ENCODE measurements around the gene VPS26C.

The VPS26C gene

GRCh38 chr21:37186983-37187382 lies 80.2 kb downstream of the VPS26C start:
- H3K4me2 ChIP-seq (ENCODE audit: low read depth, low read length) = no peak overlapping the region
- no peaks in the 10 kb centered on the region for H3K79me2 ChIP-seq (ENCODE audit: low read length)
- H3K36me3 ChIP-seq (replicated peaks; ENCODE audit: insufficient read depth, low read length) = no peaks in the 10 kb centered on the region

DNA sequence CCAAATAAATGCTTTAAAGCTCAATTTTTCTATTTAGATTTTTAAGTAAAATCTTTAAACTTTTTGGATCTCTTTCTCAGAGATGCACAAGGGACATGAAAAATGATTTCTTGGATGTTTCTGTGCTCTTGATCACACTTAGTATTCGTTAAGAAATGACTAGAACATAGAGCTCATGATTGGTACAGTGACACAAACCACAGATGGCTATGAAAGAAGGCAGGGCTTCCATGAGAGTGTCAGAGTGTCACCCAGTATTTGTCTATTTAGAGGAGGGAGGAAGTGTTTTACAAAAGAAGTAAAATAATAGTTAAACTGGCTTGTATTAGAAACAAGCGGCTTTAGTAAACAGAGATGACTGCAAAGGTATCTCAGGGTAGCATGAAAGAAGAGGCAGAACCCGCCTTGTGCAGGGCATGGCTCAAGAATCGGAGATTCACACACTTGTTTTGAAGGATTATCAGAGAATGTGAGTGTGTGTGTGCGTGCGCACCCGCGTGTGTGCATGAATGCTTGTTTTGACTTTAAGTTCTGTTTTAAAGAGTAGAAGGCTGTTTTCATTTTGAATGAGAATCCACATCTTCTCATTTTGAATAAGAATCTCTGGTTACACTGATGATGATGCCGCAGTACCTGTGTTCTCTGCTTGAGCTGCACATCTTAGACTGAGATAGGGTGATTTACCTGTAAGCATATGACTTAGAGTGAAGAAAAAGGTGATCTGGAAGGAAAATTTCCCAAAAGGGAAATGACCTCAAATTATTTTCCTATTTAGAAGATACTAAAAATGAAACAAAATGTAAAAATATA lies 82.1 kb downstream of the VPS26C start:
- TF ChIP-seq EZH2phosphoT487 (IDR thresholded peaks at IDR 0.05; ENCODE audit: low read length) (no peak), EZH2 (optimal IDR thresholded peaks at IDR 0.05; ENCODE audit: low read depth, low read length) (no peak)
- TF ChIP-seq, protein P1, sequence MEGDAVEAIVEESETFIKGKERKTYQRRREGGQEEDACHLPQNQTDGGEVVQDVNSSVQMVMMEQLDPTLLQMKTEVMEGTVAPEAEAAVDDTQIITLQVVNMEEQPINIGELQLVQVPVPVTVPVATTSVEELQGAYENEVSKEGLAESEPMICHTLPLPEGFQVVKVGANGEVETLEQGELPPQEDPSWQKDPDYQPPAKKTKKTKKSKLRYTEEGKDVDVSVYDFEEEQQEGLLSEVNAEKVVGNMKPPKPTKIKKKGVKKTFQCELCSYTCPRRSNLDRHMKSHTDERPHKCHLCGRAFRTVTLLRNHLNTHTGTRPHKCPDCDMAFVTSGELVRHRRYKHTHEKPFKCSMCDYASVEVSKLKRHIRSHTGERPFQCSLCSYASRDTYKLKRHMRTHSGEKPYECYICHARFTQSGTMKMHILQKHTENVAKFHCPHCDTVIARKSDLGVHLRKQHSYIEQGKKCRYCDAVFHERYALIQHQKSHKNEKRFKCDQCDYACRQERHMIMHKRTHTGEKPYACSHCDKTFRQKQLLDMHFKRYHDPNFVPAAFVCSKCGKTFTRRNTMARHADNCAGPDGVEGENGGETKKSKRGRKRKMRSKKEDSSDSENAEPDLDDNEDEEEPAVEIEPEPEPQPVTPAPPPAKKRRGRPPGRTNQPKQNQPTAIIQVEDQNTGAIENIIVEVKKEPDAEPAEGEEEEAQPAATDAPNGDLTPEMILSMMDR (IDR thresholded peaks at IDR 0.05; ENCODE audit: low read length) = no peak
- Histone ChIP-seq H3K9me3 (replicated peaks; ENCODE audit: insufficient read depth, low read length) (no peaks in the 10 kb centered on the region), H3K36me3 (replicated peaks; ENCODE audit: insufficient read depth, low read length) (no peaks in the 10 kb centered on the region; the same call in 1 of the 2 replicates), H3K79me2 (ENCODE audit: low read length) (no peaks in the 10 kb centered on the region), H3K4me3 (ENCODE audit: low read length) (no peak overlapping the region), H3K4me1 (ENCODE audit: low read length) (no peaks in the 10 kb centered on the region), H4K20me1 (ENCODE audit: insufficient read depth, low read length) (no peaks in the 10 kb centered on the region), H3K27ac (ENCODE audit: low read length) (no peak overlapping the region), H3K9me2 (replicated peaks; ENCODE audit: insufficient read depth, low read length) (no peaks in the 10 kb centered on the region), H3K27me3 (replicated peaks; ENCODE audit: insufficient read depth, low read length) (no peaks in the 10 kb centered on the region), H3K9ac (ENCODE audit: low read length) (no peak overlapping the region), H2AFZ (ENCODE audit: low read length) (no peak overlapping the region), H3K4me2 (ENCODE audit: low read depth, low read length) (no peak overlapping the region), H3F3A (ENCODE audit: insufficient read depth, low read length) (no peaks in the 10 kb centered on the region)
- no peak for DNase-seq

More at GRCh38 chr21:37186983-37187382, 80.2 kb downstream of the VPS26C start:
- H3K9me3 ChIP-seq (replicated peaks; ENCODE audit: insufficient read depth, low read length) = no peaks in the 10 kb centered on the region
- no peaks in the 10 kb centered on the region for H3F3A ChIP-seq (ENCODE audit: insufficient read depth, low read length)
- no peak overlapping the region for H3K27ac ChIP-seq (ENCODE audit: low read length)
- no peak overlapping the region for H3K9ac ChIP-seq (ENCODE audit: low read length)
- TF ChIP-seq EZH2 (optimal IDR thresholded peaks at IDR 0.05; ENCODE audit: low read depth, low read length) = no peak
- no peaks in the 10 kb centered on the region for H3K27me3 ChIP-seq (replicated peaks; ENCODE audit: insufficient read depth, low read length)
- no peak overlapping the region for H3K4me3 ChIP-seq (ENCODE audit: low read length)
- DNase-seq = no peak
- H2AFZ ChIP-seq (ENCODE audit: low read length) = no peak overlapping the region
- H3K4me1 ChIP-seq (ENCODE audit: low read length) = no peaks in the 10 kb centered on the region
- no peaks in the 10 kb centered on the region for H3K9me2 ChIP-seq (replicated peaks; ENCODE audit: insufficient read depth, low read length)
- H4K20me1 ChIP-seq (ENCODE audit: insufficient read depth, low read length) = no peaks in the 10 kb centered on the region

DNA sequence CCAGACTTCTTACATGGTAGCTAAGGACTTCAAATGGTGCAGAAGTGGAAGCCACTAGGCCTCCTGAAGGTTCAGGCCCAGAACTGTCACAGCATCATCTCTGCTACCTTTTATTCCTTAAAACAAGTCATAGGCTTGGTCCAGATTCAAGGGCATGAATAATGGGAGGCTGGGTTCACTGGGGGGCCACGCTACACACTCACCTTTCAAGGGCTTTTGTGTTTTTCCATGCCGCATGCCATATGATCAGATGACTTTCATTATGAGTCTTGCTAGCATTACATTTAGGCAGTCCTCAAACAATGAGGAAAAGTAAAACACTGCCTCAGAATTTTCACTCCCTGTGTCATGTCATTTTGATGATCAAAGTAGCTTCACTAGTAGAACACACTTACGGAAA lies 83.4 kb downstream of the VPS26C start:
- TF ChIP-seq EZH2phosphoT487 (IDR thresholded peaks at IDR 0.05; ENCODE audit: low read length) (no peak), EZH2 (optimal IDR thresholded peaks at IDR 0.05; ENCODE audit: low read depth, low read length) (no peak)
- TF ChIP-seq, protein P1 (IDR thresholded peaks at IDR 0.05; ENCODE audit: low read length) = no peak
- no peaks in the 10 kb centered on the region for H4K20me1 ChIP-seq (ENCODE audit: insufficient read depth, low read length)
- no peaks in the 10 kb centered on the region for H3K27me3 ChIP-seq (replicated peaks; ENCODE audit: insufficient read depth, low read length)
- no peaks in the 10 kb centered on the region for H3F3A ChIP-seq (ENCODE audit: insufficient read depth, low read length)
- no peak overlapping the region for H3K27ac ChIP-seq (ENCODE audit: low read length)
- H2AFZ ChIP-seq (ENCODE audit: low read length) = no peak overlapping the region
- no peaks in the 10 kb centered on the region for H3K79me2 ChIP-seq (ENCODE audit: low read length)
- H3K9me3 ChIP-seq (replicated peaks; ENCODE audit: insufficient read depth, low read length) = no peaks in the 10 kb centered on the region
- H3K4me3 ChIP-seq (ENCODE audit: low read length) = no peak overlapping the region
- no peaks in the 10 kb centered on the region for H3K4me1 ChIP-seq (ENCODE audit: low read length)
- no peak overlapping the region for H3K9ac ChIP-seq (ENCODE audit: low read length)
- no peak for DNase-seq
- no peak overlapping the region for H3K4me2 ChIP-seq (ENCODE audit: low read depth, low read length)
- no peaks in the 10 kb centered on the region; the same call in 1 of the 2 replicates for H3K36me3 ChIP-seq (replicated peaks; ENCODE audit: insufficient read depth, low read length)
- no peaks in the 10 kb centered on the region for H3K9me2 ChIP-seq (replicated peaks; ENCODE audit: insufficient read depth, low read length)

GRCh38 chr21:37182222-37182621 lies 84.9 kb downstream of the VPS26C start:
- DNase-seq = no peak
- H3K9me3 ChIP-seq (replicated peaks; ENCODE audit: insufficient read depth, low read length) = no peaks in the 10 kb centered on the region
- H3K36me3 ChIP-seq (replicated peaks; ENCODE audit: insufficient read depth, low read length) = no peaks in the 10 kb centered on the region; the same call in 1 of the 2 replicates
- no peaks in the 10 kb centered on the region for H4K20me1 ChIP-seq (ENCODE audit: insufficient read depth, low read length)
- no peaks in the 10 kb centered on the region for H3K79me2 ChIP-seq (ENCODE audit: low read length)
- no peak overlapping the region for H3K9ac ChIP-seq (ENCODE audit: low read length)
- no peak overlapping the region for H3K27ac ChIP-seq (ENCODE audit: low read length)
- H3K4me3 ChIP-seq (ENCODE audit: low read length) = no peak overlapping the region
- H3K4me1 ChIP-seq (ENCODE audit: low read length) = no peaks in the 10 kb centered on the region
- no peak overlapping the region for H2AFZ ChIP-seq (ENCODE audit: low read length)
- no peak overlapping the region for H3K4me2 ChIP-seq (ENCODE audit: low read depth, low read length)
- H3K9me2 ChIP-seq (replicated peaks; ENCODE audit: insufficient read depth, low read length) = no peaks in the 10 kb centered on the region
- H3K27me3 ChIP-seq (replicated peaks; ENCODE audit: insufficient read depth, low read length) = no peaks in the 10 kb centered on the region
- no peak for TF ChIP-seq EZH2 (optimal IDR thresholded peaks at IDR 0.05; ENCODE audit: low read depth, low read length)
- TF ChIP-seq, protein P1 (IDR thresholded peaks at IDR 0.05; ENCODE audit: low read length) = no peak
- no peak for TF ChIP-seq EZH2phosphoT487 (IDR thresholded peaks at IDR 0.05; ENCODE audit: low read length)
- H3F3A ChIP-seq (ENCODE audit: insufficient read depth, low read length) = no peaks in the 10 kb centered on the region
